Measurements from ENCODE around the gene IDH3G.

The IDH3G gene

DNA sequence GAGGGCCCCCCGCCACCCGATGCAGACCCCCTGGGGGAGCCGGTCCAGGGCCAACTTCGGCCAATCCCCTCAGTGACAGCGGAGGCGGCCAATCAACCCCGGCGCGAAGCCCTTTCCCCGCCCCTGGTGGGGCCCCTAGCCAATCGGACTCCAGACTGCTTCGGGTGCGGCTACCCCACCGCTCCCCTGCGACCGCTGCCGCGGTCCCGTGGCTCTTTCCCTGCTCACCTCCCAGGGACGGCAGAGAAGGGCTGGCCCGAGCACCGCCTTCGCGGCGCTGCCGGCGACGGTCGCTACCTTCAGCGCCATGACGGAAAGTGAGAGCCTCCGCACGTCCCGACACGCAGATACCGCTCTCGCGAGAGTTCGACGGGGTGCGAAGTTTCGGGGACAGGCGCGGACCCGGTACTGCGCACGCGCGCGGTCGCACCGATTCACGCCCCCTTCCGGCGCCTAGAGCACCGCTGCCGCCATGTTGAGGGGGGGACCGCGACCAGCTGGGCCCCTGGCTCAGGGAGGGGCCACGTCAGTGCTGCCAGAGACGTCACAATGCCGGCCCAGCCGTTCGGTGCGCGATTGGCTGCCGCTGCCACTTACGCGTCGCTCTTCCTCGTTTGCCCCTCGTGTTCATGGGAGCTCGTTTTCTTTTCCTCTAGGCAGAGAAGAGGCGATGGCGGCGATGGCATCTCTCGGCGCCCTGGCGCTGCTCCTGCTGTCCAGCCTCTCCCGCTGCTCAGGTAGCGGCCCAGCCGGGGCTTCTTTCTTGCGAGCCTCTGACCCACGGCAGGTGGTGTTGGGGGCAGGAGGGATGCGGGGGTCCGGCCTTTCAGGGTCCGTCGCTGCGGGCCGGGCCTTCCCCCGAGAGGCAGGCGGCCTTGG is at the start of gene IDH3G, which contains the start of gene SSR4:
IDH3G (minus strand) TSS at position 358 of the 879 bp plus-strand sequence; CDS start at position 309, 49 bp downstream.
SSR4 (plus strand) TSS at position 651 of the 879 bp plus-strand sequence; CDS start at position 671, 20 bp downstream.
- peak; percentile 94 for DNase-seq
- Mint-ChIP-seq H3K27ac (peak within 1 kb of the TSS; percentile 90), H3K27me3 (no peaks in the 10 kb centered on the region), H3K36me3 (peaks cover 14% of the 10 kb centered on the region), H3K9me3 (no peaks in the 10 kb centered on the region), H3K4me3 (peak within 1 kb of the TSS; percentile 95), H3K4me1 (peaks cover 23% of the 10 kb centered on the region)
- CTCF ChIA-PET: interaction anchor here (0.9 kb wide), 1 partner anchor 152 kb away, joined by 3 read pairs; no protein-coding TSS in a partner anchor

- CTCF ChIA-PET: no interaction called here
- Mint-ChIP-seq H3K4me1 (no peaks in the 10 kb centered on the region), H3K27ac (no peak overlapping the region), H3K27me3 (peaks cover 47% of the 10 kb centered on the region), H3K9me3 (no peaks in the 10 kb centered on the region), H3K36me3 (no peaks in the 10 kb centered on the region), H3K4me3 (no peak overlapping the region)
- no peak for DNase-seq
These were observed 42.7 kb upstream of the IDH3G start for GRCh38 chrX:153836921-153837320.

- H3K9me3 Mint-ChIP-seq: no peaks in the 10 kb centered on the region
- no peak overlapping the region for H3K4me3 Mint-ChIP-seq
These were observed 38.6 kb upstream of the IDH3G start for GRCh38 chrX:153832728-153833127.

GRCh38 chrX:153831429-153832150 is 37.4 kb upstream of the IDH3G start:
- H3K4me3 Mint-ChIP-seq: peak overlapping the region; percentile 43
- H3K27ac Mint-ChIP-seq: no peak overlapping the region
- CTCF ChIA-PET: no interaction called here
- H3K36me3 Mint-ChIP-seq: no peaks in the 10 kb centered on the region
- H3K4me1 Mint-ChIP-seq: peaks cover 17% of the 10 kb centered on the region
- H3K27me3 Mint-ChIP-seq: peaks cover 63% of the 10 kb centered on the region
- H3K9me3 Mint-ChIP-seq: no peaks in the 10 kb centered on the region
- DNase-seq: no peak

More at GRCh38 chrX:153832728-153833127, 38.6 kb upstream of the IDH3G start:
- Mint-ChIP-seq H3K36me3 (no peaks in the 10 kb centered on the region), H3K27ac (no peak overlapping the region), H3K27me3 (peaks cover 58% of the 10 kb centered on the region), H3K4me1 (peaks cover 7% of the 10 kb centered on the region)
- no peak for DNase-seq
- CTCF ChIA-PET: interaction anchor here (0.7 kb wide), 1 partner anchor 11 kb away, joined by 3 read pairs; no protein-coding TSS in a partner anchor

- Mint-ChIP-seq H3K4me3 (peak overlapping the region; percentile 26), H3K27me3 (peaks cover 65% of the 10 kb centered on the region), H3K4me1 (peaks cover 17% of the 10 kb centered on the region), H3K27ac (no peak overlapping the region), H3K9me3 (no peaks in the 10 kb centered on the region), H3K36me3 (no peaks in the 10 kb centered on the region)
- no peak for DNase-seq
- CTCF ChIA-PET: no interaction called here
These were observed 36.7 kb upstream of the IDH3G start for GRCh38 chrX:153830640-153831428.

- peak within 1 kb of the TSS; percentile 26 for H3K4me3 Mint-ChIP-seq
These were observed 35.8 kb upstream of the IDH3G start, which contains the start of gene PDZD4 for GRCh38 chrX:153829799-153830639. Gene PDZD4 (minus strand): TSS chrX:153830544. CDS start chrX:153830298, 246 bp downstream.

GRCh38 chrX:153829549-153829798 is 35.3 kb upstream of the IDH3G start:
- CTCF ChIA-PET: no interaction called here
- DNase-seq: no peak
- no peak overlapping the region for H3K4me3 Mint-ChIP-seq
- peaks cover 73% of the 10 kb centered on the region for H3K27me3 Mint-ChIP-seq
- no peak overlapping the region for H3K27ac Mint-ChIP-seq
- no peaks in the 10 kb centered on the region for H3K36me3 Mint-ChIP-seq
- H3K9me3 Mint-ChIP-seq: no peaks in the 10 kb centered on the region
- H3K4me1 Mint-ChIP-seq: peaks cover 17% of the 10 kb centered on the region

More at GRCh38 chrX:153829799-153830639, 35.8 kb upstream of the IDH3G start, which contains the start of gene PDZD4:
- Mint-ChIP-seq H3K27me3 (peaks cover 68% of the 10 kb centered on the region), H3K9me3 (no peaks in the 10 kb centered on the region), H3K4me1 (peaks cover 17% of the 10 kb centered on the region), H3K36me3 (no peaks in the 10 kb centered on the region), H3K27ac (no peak within 1 kb of the TSS)
- CTCF ChIA-PET: no interaction called here
- peak; percentile 23 for DNase-seq

DNA sequence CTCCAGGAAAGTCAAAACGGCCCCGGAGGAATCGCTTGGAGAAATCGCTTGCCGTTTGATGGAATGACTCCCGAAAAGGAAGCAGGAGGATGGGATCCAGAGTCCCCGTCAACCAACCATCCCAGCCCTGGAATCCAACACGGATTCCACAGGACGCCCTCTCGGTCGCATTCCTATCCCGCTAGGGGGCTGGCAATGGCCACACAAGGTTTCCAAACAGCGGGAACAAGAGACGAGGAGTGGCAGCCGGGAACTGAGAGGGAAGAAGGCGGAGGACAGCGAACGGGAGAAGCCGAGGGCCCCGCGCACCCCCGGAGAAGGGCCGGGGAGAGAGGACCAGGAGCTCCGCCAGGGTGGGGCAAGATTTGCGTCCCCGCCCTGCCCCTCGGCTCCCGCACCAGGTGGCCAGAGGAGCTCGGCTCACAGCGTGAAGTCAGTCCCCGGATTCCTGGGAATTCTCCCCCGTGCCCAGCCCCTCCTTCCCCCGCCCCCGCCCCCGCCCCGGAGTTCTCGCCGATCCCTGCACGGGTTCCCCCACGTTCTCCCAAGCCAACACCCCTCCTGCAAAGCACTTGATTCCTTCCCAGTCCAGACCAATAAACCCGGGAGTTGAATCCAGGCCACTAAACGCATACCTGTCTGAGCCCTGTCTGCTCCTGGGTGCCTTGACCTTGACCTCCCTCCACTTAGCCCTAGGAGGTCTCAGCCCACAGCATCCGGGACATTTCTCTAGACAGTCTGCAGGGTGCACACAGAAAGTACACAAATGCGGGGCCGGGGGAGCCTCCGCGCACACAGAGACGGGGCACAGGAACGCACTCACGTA is 34.8 kb upstream of the IDH3G start:
- H3K4me1 Mint-ChIP-seq: peaks cover 18% of the 10 kb centered on the region
- peaks cover 79% of the 10 kb centered on the region for H3K27me3 Mint-ChIP-seq
- no peak overlapping the region for H3K27ac Mint-ChIP-seq
- CTCF ChIA-PET: no interaction called here
- DNase-seq: no peak
- H3K4me3 Mint-ChIP-seq: no peak overlapping the region
- H3K36me3 Mint-ChIP-seq: no peaks in the 10 kb centered on the region
- no peaks in the 10 kb centered on the region for H3K9me3 Mint-ChIP-seq

DNA sequence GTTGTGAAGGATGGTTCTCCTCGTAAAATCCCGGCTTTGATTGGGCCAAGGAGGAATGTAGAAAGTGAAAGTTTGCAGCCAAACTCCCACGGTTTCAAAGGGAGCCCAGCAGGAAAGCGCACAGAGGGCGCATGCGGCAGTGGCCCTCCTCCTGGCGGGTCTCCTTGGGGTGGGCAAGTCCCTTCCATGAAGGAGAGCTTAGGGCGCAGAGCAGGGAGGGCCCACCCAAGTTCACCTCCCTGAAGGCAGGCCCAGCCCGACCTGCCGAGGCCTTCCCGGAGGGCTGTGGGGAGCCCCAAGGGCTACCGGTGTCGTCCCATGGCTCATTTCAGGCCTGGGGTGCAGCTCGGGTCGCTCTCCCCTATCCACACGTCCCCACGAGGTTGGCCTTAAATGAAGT is 34.1 kb upstream of the IDH3G start:
- peaks cover 79% of the 10 kb centered on the region for H3K27me3 Mint-ChIP-seq

GRCh38 chrX:153827903-153828302 is 33.7 kb upstream of the IDH3G start:
- Mint-ChIP-seq H3K4me3 (no peak overlapping the region), H3K27ac (no peak overlapping the region), H3K27me3 (peaks cover 75% of the 10 kb centered on the region), H3K4me1 (peaks cover 23% of the 10 kb centered on the region), H3K9me3 (no peaks in the 10 kb centered on the region), H3K36me3 (no peaks in the 10 kb centered on the region)
- DNase-seq: no peak
- CTCF ChIA-PET: no interaction called here

More for the DNA sequence above, 34.1 kb upstream of the IDH3G start:
- Mint-ChIP-seq H3K27ac (no peak overlapping the region), H3K9me3 (no peaks in the 10 kb centered on the region), H3K4me3 (no peak overlapping the region), H3K4me1 (peaks cover 23% of the 10 kb centered on the region), H3K36me3 (no peaks in the 10 kb centered on the region)
- CTCF ChIA-PET: no interaction called here
- no peak for DNase-seq

- H3K9me3 Mint-ChIP-seq: no peaks in the 10 kb centered on the region
- no peak for DNase-seq
- no peak overlapping the region for H3K4me3 Mint-ChIP-seq
- H3K36me3 Mint-ChIP-seq: no peaks in the 10 kb centered on the region
- H3K27ac Mint-ChIP-seq: no peak overlapping the region
- CTCF ChIA-PET: no interaction called here
- H3K4me1 Mint-ChIP-seq: peaks cover 31% of the 10 kb centered on the region
- H3K27me3 Mint-ChIP-seq: peaks cover 66% of the 10 kb centered on the region
These were observed 32.8 kb upstream of the IDH3G start for GRCh38 chrX:153827016-153827415.

DNA sequence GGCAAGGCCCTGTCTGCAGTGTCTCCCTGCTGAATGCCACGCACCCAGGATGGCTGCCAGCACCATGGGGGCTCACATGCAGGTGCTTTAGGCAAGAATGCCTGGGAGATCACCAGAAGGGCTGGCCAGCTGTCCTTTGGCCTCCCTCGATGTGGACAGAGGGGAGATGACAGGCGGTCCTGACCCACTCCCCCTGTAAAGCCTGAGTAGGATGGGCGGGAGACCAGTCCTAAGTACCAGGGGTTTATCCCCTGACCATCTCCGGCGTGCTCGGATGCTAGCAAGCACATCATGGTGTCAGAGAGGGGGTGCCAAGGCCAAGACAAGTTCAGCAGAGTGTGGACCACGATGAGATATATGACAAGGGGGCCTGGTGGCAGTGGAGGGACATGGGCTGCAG is 30.9 kb upstream of the IDH3G start:
- Mint-ChIP-seq H3K9me3 (no peaks in the 10 kb centered on the region), H3K27me3 (peaks cover 53% of the 10 kb centered on the region)
- CTCF ChIA-PET: no interaction called here

DNA sequence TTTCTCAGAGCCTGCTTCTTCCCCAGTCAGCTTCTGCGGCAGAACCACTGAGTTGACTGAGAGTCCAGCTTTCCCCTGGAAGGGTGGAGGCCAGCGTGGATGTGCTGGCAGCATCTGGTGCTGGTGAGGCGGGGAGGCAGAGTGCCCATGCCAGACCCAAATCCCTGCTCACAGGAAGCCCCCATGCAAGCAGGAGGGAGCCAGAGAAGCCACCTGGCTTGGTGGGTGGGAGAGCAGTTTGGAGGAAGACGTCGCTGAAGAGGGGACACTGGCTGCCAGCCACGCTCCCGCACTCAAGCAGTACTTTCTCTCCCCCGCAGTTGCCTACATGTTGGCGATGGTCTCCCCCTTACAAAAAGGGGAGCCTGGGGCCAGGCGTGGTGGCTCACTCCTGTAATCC is 30.2 kb upstream of the IDH3G start:
- Mint-ChIP-seq H3K4me1 (peaks cover 48% of the 10 kb centered on the region), H3K9me3 (no peaks in the 10 kb centered on the region), H3K36me3 (no peaks in the 10 kb centered on the region), H3K27me3 (peaks cover 52% of the 10 kb centered on the region), H3K4me3 (no peak overlapping the region), H3K27ac (no peak overlapping the region)
- no peak for DNase-seq
- CTCF ChIA-PET: no interaction called here

More for the DNA sequence above, 30.9 kb upstream of the IDH3G start:
- no peaks in the 10 kb centered on the region for H3K36me3 Mint-ChIP-seq
- H3K4me1 Mint-ChIP-seq: peaks cover 45% of the 10 kb centered on the region
- H3K4me3 Mint-ChIP-seq: no peak overlapping the region
- no peak for DNase-seq
- H3K27ac Mint-ChIP-seq: no peak overlapping the region

Measured in activated naive CD4-positive, alpha-beta T cell treated with anti-CD3 and anti-CD28 coated beads, Interleukin-2, amount 10 ng/mL, durations not matched to agents 7 days and 5 days (primary cell).